ENCODE data around the gene SMCP.

SMCP gene

DNA sequence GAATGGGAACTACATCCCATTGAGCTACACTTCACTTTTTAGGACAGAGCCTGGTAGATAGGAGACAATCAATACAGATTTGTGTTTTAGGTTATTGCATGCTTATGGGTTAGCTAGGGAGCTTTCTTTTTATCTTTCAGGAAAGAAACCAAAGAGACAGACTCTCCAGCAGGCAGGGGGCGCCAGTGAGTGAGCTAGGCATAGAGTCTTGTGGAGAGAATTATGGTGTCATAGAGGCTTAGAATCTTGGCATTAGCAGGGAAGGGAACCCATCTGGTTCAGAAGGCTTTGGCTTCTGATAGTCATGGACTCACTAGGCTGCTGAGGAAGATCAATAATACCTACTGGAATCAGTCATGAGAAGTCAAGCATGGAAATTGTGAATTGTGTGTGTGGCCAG, at the start of gene SMCP:
TSS of gene SMCP (plus strand) at position 281 of the 400 bp plus-strand sequence. CDS start 6,101 bp downstream, outside the sequence.
- peak; percentile 42 for DNase-seq

- DNase-seq, result no peak
Observed at GRCh38 chr1:152836870-152837269, 41.3 kb upstream of the SMCP start.

GRCh38 chr1:152842556-152842955, 35.6 kb upstream of the SMCP start, which contains the start of gene LCE6A:
TSS of gene LCE6A (plus strand) at chr1:152842856. CDS start at chr1:152843521, 665 bp downstream.
- no peak for DNase-seq

DNA sequence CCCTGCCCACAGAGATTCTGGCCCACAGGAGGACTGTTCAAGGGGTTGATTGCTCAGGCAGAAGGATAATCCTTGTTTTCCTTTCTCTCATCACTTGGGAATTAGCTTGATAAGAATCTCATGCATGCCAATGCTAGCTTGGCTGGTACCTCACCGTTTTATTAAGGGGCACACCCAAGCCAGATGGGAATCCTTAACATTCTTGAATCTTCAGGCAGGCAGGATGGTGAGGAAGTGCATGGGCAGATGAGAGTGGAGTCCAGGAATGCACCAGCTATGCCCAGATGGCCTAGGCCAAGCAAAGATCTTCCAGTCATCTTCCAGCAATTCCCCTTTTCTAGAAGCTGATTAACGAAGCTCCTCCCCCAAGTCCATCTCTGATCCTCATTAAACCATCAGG, 22.5 kb upstream of the SMCP start:
- no peak for DNase-seq

DNA sequence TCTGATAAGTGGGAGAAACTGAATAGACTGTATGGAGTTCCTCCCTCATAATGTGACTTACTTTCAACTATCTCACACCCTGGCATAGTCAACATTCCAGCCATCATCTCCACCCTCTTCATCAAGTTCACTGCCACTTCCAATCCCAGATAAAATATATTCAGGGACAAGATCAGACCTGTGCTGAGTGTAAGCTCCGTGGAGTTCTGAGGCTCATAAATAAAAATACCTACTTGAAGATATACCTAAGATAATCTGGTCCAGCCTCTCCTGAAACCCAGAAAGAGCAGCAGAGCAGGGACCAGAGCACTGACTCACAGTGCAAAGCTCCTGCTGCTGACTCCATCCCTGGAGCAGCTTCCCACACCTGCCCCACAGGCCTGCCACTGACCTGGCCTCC, 20.1 kb upstream of the SMCP start:
- no peak for DNase-seq

DNA sequence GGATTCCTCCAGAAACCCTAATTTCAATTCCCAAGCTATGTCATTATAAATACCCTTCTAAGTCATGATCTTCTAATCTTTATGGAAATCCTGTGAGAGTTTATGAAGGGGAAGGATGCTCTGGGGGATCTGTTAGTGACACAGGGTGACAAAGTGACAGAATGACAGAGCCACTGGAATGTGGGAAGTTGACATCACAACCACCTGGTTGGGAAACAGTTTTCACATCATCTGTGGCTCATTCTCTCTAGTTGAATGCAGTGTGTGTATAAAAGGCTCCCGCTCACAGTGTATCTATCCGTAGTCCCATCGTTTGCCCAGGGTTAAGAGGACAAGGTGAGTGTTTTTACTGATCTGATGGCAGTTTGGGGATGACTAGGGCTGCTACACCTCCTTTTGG, 18.4 kb upstream of the SMCP start, which contains the start of gene LCE7A:
TSS of gene LCE7A (plus strand) at position 301 of the 400 bp plus-strand sequence. CDS start 702 bp downstream, outside the sequence.
- DNase-seq, result no peak

DNA sequence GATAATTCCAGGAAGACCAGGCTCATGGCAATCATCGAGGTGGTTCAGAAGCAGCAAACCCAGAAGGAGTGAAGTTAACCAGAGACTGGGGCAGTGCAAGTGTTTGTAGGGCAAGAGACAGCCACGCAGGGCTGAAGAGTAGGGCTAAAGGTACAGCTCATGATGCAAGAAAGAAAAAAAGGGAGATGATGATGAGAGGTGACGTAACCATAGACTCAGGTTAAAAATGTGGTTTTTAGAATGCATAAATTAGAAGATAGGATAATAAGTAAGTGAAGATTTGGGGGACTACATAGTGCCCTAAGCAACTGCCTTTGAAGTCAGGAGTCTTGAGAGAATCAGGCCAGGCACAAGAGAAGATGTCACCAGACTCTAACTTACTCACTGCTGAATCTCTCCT, 18.0 kb upstream of the SMCP start:
- no peak for DNase-seq

GRCh38 chr1:152861374-152861773, 16.7 kb upstream of the SMCP start:
- DNase-seq, result no peak

DNA sequence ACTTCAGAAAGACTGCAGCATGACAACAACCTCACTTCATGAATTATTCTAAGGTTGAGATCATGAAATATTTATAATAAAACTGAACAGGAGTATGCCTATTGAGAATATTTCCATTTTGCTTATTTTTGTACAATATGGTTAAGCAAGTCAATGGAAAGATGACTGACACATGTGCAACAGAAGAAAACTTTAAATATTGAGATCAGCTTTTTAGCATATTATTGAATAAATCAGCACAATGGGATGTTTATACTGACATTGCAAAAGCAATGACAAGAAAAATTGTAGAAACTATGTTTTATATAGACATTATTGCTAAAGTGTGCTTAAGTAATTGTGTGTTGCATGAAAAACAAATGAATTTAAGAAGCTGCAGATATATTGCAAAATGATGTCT, 13.7 kb upstream of the SMCP start:
- no peak for DNase-seq

DNA sequence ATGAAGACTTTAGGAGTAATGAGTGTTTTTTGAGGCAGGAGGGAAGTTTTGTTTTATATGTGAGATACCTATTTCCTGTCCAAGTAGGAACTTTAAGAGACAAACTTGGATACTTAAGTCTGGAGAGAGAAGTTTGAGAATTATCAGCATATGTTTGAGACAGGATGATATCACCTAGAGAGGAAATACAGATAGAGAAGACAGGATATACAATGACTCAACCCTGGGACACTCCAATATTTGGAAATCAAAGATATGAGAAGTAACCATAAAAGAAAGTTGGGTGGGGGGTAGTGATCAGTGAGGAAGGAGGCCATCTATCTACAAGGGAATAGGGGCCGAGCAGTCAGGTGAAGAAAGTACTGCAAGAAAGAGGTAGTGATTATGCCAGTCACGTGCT, 11.8 kb upstream of the SMCP start:
- no peak for DNase-seq

DNA sequence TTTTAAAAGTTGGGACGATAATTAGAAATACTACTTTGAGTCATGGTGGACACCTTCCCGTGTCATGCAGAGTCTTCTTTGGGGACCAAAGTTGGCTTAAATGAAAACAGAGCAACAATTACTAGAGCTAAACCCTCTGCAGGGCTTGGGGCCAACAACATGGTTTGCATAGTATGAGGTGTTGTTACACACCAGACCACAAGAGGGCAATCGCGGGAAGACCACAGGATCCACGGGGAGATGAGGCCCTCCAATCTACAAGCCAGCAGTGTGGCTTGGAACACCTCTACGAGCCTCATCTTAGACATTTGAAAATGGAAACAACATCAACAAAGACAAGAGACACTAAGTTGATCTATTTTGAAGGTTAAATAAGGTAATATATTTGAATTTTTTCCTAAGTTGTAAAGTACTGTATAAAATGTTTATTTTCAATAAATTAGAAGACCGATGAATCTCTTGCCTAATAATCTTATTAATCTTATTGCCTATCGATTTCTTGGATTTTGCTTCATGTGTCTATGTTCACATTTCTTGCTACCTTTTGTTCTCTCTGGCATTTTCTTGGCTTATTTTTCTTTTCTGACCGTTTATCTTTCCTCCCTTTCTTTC, 8.2 kb upstream of the SMCP start:
- peak; percentile 75 for DNase-seq

- DNase-seq, result peak; percentile 6
Observed at GRCh38 chr1:152870831-152871730, 7.0 kb upstream of the SMCP start.

GRCh38 chr1:152871731-152872126, 6.4 kb upstream of the SMCP start:
- no peak for DNase-seq

GRCh38 chr1:152873495-152873894, 4.6 kb upstream of the SMCP start:
- DNase-seq, result no peak

DNA sequence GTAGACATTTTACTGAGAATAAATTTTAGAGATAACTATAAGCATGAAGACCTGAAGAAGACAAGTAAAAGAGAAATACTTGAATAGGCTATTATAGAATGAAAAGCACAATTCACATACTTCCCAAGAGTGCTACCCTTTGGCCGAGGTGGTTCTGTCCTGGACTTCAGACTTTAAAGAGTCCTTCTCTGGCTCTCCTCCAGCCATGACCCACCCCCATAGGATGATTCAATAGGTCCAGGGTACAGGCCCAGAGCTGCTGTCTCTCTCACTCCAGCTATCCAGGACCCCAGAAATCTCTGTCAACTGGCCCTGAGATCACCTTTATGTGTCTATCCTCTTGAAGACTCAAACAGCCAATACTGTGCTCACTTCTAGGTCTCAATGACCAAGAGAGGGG, 1.3 kb upstream of the SMCP start:
- no peak for DNase-seq

DNA sequence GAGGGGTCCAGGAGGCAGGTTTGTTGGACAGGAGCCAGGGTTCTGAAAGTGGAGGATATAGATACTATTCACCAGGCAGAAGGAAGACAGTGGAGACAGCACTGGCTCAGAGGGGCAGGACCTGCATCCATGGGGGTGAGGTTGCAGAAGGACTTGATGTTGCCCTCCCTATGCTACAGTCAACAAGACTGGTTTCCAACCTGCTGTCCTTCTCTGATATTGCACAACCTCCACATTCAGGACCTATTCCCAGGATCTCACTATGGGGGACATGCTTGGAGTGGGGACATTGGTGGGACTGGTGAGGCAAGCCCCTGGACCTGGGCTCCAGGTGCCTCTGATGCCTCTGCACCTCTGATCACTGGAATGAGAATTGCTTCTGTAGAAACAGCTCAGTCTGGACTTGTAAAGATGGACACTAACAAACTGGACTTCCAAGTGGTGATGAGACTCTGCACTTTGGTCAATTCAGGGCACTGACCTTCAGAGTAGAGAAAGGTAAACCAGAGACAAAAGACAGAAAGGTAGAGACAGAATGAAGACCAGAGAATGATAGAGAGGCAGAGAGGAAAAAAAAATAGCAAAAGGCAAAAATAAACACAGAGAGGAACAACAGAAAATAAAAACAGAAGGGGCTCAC, 1.6 kb downstream of the SMCP start:
- no peak for DNase-seq

GRCh38 chr1:152880316-152880715, 2.2 kb downstream of the SMCP start:
- DNase-seq, result no peak

DNA sequence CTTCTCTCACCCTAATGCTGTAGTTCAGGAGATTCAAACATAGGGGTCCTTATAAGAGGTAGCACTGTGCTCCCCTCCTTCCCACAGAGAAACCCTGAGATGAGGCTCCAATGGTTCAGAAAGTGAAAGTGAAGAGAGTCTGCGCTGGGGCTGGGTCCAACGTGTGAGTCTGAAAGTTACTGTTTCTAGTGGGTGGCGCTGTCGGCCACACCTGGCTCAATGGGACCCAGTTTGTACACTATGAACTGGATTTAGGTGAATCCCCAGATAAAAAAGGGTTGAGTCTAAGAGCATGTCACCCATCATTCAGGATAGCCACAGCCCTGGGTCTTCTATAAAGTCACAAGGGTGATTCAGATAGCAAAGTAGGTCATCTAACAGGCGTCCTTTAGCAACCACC, 2.8 kb downstream of the SMCP start:
- DNase-seq, result no peak

- DNase-seq, result no peak
Observed at GRCh38 chr1:152884085-152884484, 6.0 kb downstream of the SMCP start.

DNA sequence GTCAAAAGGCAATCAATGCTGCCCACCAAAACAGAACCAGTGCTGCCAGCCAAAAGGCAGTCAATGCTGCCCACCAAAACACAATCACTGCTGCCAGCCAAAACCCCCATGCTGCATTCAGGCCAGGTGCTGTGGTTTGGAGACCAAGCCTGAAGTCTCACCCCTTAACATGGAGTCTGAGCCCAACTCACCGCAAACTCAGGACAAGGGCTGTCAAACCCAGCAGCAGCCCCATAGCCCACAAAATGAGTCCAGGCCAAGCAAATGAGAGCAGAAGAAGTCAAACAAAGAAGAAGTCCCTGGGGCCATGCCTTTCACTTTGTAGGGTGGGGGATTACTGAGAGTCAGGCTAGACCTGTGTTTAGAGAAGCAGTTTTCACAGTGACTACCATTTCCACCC, 6.4 kb downstream of the SMCP start:
- DNase-seq, result no peak

GRCh38 chr1:152884966-152885624, 7.0 kb downstream of the SMCP start:
- DNase-seq, result no peak

GRCh38 chr1:152886085-152886484, 8.0 kb downstream of the SMCP start:
- no peak for DNase-seq

GRCh38 chr1:152886758-152887409, 8.8 kb downstream of the SMCP start:
- DNase-seq, result no peak
